ENCODE data around the gene ZNF644.
"Not testable (repeated sequence)": the region's sequence is repeated elsewhere in the genome, so short reads cannot be mapped to it uniquely, and the experiment has no call there.

DNA sequence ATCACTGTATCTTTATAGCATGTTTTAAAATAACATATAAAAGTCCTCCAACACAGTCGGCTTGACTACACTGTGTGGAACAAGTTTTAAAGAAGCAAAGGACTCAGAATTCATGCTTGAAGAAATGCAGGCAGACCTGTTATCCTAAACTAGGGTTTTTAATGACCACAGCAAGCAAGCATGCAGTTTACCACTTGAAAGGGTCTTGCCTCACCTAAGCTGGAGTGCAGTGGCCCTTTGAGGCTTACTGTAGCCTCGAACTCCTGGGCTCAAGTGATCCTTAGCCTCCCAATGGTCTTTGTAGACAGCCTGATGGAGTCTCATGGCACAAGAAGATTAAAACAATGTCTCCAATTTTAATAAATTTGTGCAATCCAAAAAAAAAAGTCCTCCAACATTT is 27.7 kb upstream of the ZNF644 start:
- TF ChIP-seq EZH2 (IDR thresholded peaks at IDR 0.05; ENCODE audit: low read length, unreplicated experiment) = not testable (repeated sequence)
- TF ChIP-seq, protein P1, sequence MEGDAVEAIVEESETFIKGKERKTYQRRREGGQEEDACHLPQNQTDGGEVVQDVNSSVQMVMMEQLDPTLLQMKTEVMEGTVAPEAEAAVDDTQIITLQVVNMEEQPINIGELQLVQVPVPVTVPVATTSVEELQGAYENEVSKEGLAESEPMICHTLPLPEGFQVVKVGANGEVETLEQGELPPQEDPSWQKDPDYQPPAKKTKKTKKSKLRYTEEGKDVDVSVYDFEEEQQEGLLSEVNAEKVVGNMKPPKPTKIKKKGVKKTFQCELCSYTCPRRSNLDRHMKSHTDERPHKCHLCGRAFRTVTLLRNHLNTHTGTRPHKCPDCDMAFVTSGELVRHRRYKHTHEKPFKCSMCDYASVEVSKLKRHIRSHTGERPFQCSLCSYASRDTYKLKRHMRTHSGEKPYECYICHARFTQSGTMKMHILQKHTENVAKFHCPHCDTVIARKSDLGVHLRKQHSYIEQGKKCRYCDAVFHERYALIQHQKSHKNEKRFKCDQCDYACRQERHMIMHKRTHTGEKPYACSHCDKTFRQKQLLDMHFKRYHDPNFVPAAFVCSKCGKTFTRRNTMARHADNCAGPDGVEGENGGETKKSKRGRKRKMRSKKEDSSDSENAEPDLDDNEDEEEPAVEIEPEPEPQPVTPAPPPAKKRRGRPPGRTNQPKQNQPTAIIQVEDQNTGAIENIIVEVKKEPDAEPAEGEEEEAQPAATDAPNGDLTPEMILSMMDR (conservative IDR thresholded peaks at IDR 0.05; ENCODE audit: low read depth, low read length) = not testable (repeated sequence)

Measured in PC-3 (cell line).